Gastrocnemius medialis (tissue), 4 donors: ENCODE data around the gene MOBP.

Experiments
- CTCF ChIP-seq, 5 experiments: fragments of 450-650 bp in 3 of 5; fragments of 200-600 bp in 2 of 5; sonication (generic) in 2 of 5; IDR thresholded peaks in 4 of 5; conservative IDR thresholded peaks in 1 of 5; 1 replicate in 4 of 5; 2 replicates in 1 of 5; pipeline ENCODE4 v1.5.1; 2016 to 2019; ENCODE audit warnings: antibody characterized with exemption in 5 of 5, mild to moderate bottlenecking in 3 of 5, moderate library complexity in 3 of 5
- POLR2A ChIP-seq, 2 donors: fragments of 450-650 bp; IDR thresholded peaks; one replicate each; pipeline ENCODE4 v1.6.1; 2017; ENCODE audit warnings: antibody characterized with exemption in 2 of 2, mild to moderate bottlenecking in 2 of 2, moderate library complexity in 2 of 2

- no peak for TF ChIP-seq CTCF (IDR thresholded peaks at IDR 0.05 in 4 of 5, conservative IDR thresholded peaks at IDR 0.05 in 1 of 5)
- no peak for TF ChIP-seq POLR2A (IDR thresholded peaks at IDR 0.05)
These were observed 61.4 kb downstream of the MOBP start for GRCh38 chr3:39528844-39529243.
